Colonic mucosa (tissue), 4 donors: ENCODE data around the gene PALD1. TPM values are rescaled to one million over a fixed set of nuclear protein-coding genes. Genes with fewer than 3 reads are reported as not detected.

Experiments
- DNase-seq: peaks from one replicate; pipeline ENCODE4 v3.0.0-alpha.2; 2020
- H3K27ac ChIP-seq: fragments of 200-600 bp; one replicate; pipeline ENCODE4 v1.8.0; 2021
- H3K27me3 ChIP-seq: fragments of 200-600 bp; one replicate; pipeline ENCODE4 v1.8.0; 2021
- H3K36me3 ChIP-seq: fragments of 200-600 bp; one replicate; pipeline ENCODE4 v1.8.0; 2021
- H3K4me1 ChIP-seq: fragments of 200-600 bp; one replicate; pipeline ENCODE4 v1.8.0; 2021; ENCODE audit warnings: mild to moderate bottlenecking
- H3K4me3 ChIP-seq: fragments of 200-600 bp; one replicate; pipeline ENCODE4 v1.8.0; 2021
- H3K9ac ChIP-seq, 2 donors: one replicate each; pipeline ENCODE4 v1.7.0; 2013; ENCODE audit warnings: control low read depth in 2 of 2, low read depth in 2 of 2, low read length in 2 of 2
- H3K9me3 ChIP-seq: fragments of 200-600 bp; one replicate; pipeline ENCODE4 v1.8.0; 2021
- intact Hi-C: fragments of 100-400 bp; cut with DNase I; formaldehyde crosslinking; loops from one replicate; pipeline ENCODE4 v1.14.1; 2022
- total RNA-seq, 2 donors: library from RNA; stranded (reverse); fragmentation: NEBNext Ultra II Directional in 1 of 2; extraction: Animal tissue kit (Norgen Biotek cat#: 25700) in 1 of 2; gene quantifications; one replicate each; pipeline ENCODE4 v1.2.1, GENCODE V29; 2021
- TF ChIP-seq, protein P1 (sequence below): fragments of 200-600 bp; IDR thresholded peaks from one replicate; pipeline ENCODE4 v1.8.0; 2022; ENCODE audit warnings: antibody characterized with exemption, mild to moderate bottlenecking
- donor health status: healthy.
- donor health status: DM: no; HTN: no; CAD: no.
- donor health status: DM: no; HTN: no; CAD: no.

Gene PALD1
- total RNA-seq, 2 donors from 2014 or later, result 1.3 to 2.5 TPM

DNA sequence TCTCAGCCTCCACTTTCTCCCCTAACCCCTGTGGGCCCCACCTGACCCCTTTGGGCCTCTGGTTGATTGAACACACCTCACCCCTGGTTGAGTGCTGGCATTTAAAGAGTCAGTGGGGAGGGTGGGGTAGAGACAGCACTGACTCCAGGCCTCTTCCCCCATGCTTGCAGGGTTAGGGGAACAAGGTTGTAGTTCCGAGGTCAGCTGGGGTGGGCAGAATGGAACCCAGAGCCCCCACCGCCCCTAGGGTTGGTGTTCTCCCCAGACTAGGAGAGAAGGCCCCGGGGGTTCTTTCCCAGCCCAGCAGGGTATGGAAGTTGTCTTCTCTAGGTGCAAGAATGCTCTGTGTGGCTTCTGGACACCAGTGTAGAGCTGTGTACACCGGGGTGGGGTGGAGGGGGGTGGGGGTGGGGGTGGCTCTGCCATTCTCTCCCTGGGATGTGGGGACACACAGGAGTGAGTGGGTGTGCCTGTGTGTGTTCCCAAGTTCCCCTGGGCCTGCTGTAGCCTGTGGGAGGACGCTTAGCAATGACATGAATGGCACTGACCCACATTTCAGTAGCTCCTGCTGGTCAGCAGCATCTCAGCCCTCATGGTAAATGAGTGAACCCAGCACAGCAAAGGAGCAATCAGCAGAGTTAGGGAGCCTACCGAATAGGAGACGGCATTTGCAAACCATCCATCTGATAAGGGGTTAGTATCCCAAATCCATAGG is 90.4 kb downstream of the PALD1 start:
- TF ChIP-seq, protein P1, sequence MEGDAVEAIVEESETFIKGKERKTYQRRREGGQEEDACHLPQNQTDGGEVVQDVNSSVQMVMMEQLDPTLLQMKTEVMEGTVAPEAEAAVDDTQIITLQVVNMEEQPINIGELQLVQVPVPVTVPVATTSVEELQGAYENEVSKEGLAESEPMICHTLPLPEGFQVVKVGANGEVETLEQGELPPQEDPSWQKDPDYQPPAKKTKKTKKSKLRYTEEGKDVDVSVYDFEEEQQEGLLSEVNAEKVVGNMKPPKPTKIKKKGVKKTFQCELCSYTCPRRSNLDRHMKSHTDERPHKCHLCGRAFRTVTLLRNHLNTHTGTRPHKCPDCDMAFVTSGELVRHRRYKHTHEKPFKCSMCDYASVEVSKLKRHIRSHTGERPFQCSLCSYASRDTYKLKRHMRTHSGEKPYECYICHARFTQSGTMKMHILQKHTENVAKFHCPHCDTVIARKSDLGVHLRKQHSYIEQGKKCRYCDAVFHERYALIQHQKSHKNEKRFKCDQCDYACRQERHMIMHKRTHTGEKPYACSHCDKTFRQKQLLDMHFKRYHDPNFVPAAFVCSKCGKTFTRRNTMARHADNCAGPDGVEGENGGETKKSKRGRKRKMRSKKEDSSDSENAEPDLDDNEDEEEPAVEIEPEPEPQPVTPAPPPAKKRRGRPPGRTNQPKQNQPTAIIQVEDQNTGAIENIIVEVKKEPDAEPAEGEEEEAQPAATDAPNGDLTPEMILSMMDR, result no peak
- intact Hi-C loops, result no loop called here

DNA sequence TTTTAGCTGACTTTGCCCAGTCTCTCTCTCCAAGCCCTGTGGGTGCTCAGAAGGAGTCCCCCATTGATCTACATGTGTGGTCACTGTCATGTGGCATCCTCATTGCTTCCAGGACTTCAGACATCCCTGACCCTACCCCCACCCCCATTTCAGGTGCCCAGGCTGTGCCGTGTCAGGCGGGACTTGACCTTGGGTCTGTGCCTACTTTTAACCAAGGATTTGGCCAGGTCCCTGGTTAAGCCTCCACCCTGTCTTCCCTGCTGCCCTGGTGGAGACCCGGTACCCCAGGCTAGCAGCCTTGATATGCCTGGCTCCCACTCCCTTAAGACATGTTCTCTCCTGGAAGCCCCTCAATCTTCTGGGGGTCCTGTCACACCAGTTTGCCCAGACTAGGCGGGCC is 92.7 kb downstream of the PALD1 start:
- Histone ChIP-seq H3K27ac (no peak overlapping the region), H3K4me3 (no peak overlapping the region), H3K9ac (no peak overlapping the region), H3K27me3 (no peaks in the 10 kb centered on the region), H3K4me1 (no peaks in the 10 kb centered on the region), H3K9me3 (no peaks in the 10 kb centered on the region), H3K36me3 (no peaks in the 10 kb centered on the region)
- intact Hi-C loops, result no loop called here
- no peak for DNase-seq
- TF ChIP-seq, protein P1, result no peak

More for the DNA sequence above, 90.4 kb downstream of the PALD1 start:
- no peaks in the 10 kb centered on the region for H3K9me3 ChIP-seq
- H3K27ac ChIP-seq, result no peak overlapping the region
- H3K36me3 ChIP-seq, result no peaks in the 10 kb centered on the region
- H3K4me1 ChIP-seq, result no peaks in the 10 kb centered on the region
- no peaks in the 10 kb centered on the region for H3K27me3 ChIP-seq
- H3K9ac ChIP-seq, result no peak overlapping the region
- no peak overlapping the region for H3K4me3 ChIP-seq
- DNase-seq, result no peak

DNA sequence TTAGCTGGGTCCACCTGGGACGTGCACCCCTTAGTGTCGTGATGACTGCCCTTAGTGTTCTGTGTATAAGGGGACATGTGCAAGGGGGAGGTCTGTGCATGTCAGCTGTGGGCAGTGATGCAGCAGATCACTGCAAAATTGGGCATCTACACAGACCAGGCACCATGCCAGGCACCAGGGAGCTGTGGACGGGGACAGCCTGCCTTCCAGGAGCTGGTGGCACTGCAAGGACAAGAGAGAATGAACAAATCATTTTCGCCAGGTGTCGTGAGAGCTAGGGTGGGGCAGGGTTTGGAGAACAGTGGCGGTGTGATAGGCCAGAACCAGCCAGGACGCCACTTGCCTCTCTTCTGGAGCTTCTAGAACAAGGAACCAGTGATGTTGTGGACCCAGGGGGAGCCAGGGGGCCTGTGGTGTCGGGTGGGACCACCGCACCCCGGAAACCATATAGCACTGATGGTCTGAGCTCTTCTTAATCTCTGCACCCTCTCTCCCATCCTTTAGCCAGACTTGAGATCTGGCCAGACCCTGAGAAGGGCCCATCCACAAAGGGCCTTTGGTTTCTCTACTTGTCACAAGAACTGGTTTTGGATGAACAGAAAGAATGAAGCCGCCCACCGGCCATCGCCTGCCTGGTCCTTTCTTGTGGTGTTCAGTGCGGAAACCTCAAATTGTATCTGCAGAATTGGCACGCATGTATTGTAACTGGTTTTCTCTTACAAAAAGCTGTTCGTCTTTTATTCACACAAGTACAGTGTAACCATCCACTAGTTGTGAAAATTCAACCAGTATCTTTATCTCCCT is 93.3 kb downstream of the PALD1 start:
- H3K27me3 ChIP-seq, result no peaks in the 10 kb centered on the region
- intact Hi-C loops, result no loop called here
- DNase-seq, result no peak
- no peaks in the 10 kb centered on the region for H3K4me1 ChIP-seq
- no peaks in the 10 kb centered on the region for H3K36me3 ChIP-seq
- H3K27ac ChIP-seq, result no peak overlapping the region
- TF ChIP-seq, protein P1, result no peak
- no peak overlapping the region for H3K9ac ChIP-seq
- no peaks in the 10 kb centered on the region for H3K9me3 ChIP-seq
- H3K4me3 ChIP-seq, result no peak overlapping the region

DNA sequence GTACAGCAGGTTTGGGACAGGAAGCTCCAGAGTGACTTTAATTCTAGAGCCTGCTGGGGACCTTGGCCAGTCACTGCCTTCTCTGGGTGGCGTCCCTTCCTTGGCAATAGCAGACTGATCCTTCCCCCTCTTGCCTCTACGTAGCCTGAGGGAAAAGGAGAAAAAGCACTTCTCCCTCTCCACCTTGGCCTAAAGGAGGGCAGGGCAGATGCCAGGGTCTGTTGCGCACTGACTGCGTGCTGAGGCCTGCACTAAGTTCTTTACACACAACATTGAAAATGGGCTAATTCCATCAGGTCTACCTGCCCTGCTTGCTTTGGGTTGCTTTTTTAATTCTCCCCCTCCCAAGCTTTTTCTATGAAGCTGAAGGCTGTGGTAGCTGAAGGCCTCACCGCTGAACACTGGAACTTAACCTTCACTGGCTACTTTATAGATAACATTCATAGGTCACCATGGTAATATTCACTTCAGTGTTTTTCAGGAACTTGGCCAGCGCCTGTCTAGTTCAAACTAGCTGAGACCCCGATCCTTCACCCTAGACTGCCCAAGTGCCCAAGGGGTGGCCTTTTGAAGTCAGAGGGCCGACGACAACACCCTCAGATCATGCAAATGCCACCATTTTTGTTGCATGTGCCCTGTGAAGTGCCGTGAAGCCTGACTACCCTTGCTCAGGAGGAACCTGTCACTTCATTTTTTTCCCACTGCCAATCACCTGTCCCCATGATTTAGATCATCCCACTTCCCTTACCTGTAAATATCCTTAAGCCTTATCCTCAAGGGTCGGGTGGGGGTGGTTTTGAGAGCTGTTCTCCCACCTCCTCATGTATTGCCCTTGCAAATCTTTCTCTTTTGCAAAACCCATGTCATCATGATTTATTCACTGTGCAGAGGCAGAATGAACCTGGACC is 95.3 kb downstream of the PALD1 start:
- Histone ChIP-seq H3K9ac (no peak overlapping the region), H3K36me3 (no peaks in the 10 kb centered on the region), H3K9me3 (no peaks in the 10 kb centered on the region), H3K27ac (no peak overlapping the region), H3K4me3 (no peak overlapping the region), H3K4me1 (no peaks in the 10 kb centered on the region), H3K27me3 (no peaks in the 10 kb centered on the region)
- TF ChIP-seq, protein P1, result no peak
- intact Hi-C loops, result no loop called here
- DNase-seq, result no peak

DNA sequence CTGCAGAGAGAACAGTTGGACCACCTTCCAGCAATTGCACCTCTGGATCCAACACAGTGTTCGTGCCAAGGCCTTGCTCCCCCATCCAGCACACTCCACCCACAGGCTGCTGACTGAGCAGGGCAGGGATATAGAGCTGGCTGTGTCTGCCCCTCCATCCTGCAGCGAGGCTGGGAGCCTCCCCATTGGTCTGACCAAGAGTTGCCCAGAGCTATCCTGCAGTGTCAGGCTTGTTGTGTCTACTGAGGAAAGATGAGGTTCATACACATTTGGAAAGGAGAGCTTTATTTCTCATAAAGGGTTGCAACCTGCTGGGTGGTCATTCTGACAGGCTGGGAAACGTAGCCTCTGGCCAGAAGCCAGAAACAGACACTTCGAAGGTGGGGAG is 96.9 kb downstream of the PALD1 start:
- no peak for DNase-seq
- no peaks in the 10 kb centered on the region for H3K36me3 ChIP-seq
- no peak overlapping the region for H3K4me3 ChIP-seq
- TF ChIP-seq, protein P1, result no peak
- no peak overlapping the region for H3K27ac ChIP-seq
- intact Hi-C loops, result no loop called here
- H3K9ac ChIP-seq, result no peak overlapping the region
- H3K9me3 ChIP-seq, result no peaks in the 10 kb centered on the region
- H3K4me1 ChIP-seq, result no peaks in the 10 kb centered on the region
- H3K27me3 ChIP-seq, result no peaks in the 10 kb centered on the region
